Measurements from ENCODE around the gene CHI3L1. TPM values are rescaled to one million over a fixed set of nuclear protein-coding genes. Genes with fewer than 3 reads are reported as not detected.

CHI3L1 gene
- total RNA-seq, 4 donors from 2014 or later, result 7.3 to 625 (median 33.2) TPM

DNA sequence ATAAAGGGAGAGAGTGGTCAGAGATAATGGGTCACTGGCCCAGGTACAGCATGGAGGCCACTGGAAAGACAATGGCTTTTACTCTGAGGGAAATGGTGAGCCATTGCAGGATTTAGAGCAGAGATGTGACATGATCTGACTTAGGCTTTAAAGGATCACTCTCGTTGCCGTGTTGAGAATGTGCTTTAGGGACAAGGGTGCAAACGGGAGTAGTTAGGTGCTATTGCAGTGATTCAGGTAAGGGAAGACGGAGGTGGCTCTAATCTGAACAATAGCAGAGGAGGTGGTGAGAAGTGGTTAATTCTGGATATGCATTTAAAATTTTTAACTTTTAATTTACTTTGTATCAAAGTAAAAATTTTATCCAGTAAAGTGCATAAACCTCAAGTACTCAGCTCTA, 49.2 kb downstream of the CHI3L1 start:
- TF ChIP-seq CTCF (IDR thresholded peaks at IDR 0.05; ENCODE audit: low read depth), result no peak

- no peak for TF ChIP-seq CTCF (IDR thresholded peaks at IDR 0.05; ENCODE audit: low read depth)
Measured at GRCh38 chr1:203136409-203137042, 50.0 kb downstream of the CHI3L1 start.

DNA sequence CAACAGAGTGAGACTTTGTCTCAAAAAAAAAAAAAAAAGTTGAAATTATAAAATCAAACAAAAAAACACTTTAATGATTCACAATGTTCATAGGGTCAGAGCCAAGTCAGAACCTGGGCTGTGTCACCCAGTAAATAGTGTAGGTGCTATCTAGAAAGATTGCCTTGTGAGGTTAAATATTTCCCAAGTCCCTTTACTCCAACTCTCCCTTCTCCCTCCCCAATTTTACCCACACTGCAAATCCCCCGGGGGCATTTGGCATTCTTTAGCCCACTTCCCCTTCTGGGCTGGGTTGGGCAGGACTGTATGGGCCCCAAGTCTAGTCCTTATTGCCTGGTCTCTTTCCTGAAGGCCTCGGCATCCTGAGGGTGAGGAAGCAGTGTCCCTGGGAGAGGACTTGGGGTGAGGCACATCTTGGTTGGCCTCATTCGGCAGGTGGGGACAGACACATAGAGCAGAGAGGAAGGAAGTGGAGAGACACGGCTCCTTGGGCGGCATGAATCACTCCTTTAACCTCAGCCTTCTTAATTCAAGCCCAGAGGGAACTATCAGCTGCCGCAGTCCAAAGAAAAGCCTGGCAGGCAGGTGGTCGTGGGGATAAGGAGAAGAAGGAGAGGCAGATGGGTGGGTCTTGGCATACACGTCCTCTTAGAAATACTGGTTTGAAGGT, 50.7 kb downstream of the CHI3L1 start:
- no peak for TF ChIP-seq CTCF (IDR thresholded peaks at IDR 0.05; ENCODE audit: low read depth)

GRCh38 chr1:203133970-203134725, 52.4 kb downstream of the CHI3L1 start:
- no peak for TF ChIP-seq CTCF (IDR thresholded peaks at IDR 0.05; ENCODE audit: low read depth)

DNA sequence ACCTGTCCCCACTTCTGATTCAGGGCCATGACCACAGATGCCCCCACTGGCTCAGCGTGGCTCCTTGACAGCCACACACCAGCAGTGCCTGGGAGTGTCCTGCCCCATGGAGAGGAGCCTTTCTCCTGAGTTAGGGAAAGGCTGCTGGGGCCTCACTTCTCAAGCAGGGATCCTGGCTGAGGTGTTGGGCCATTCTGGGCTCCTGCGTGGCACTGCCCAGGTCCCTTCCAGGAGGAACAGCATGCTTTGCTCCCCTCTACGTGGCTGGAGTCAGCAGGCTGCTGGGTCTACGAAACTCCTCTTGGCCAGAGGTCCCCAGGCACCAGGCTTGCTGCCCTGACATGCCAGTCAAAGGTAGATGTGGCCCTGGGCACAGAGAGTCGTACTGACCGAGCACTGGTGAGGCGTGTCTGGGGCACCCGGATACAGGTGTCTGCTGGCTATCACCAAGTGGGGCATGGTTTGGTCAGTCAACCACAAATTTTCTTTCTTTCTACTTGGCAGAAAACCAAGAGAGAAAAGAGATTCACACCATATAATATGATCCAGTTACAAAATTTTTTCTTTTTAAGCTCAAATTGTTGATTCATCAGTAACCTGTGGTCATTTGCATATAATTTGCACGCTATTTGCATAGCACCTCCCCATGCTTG, 54.8 kb downstream of the CHI3L1 start:
- TF ChIP-seq CTCF (IDR thresholded peaks at IDR 0.05; ENCODE audit: low read depth), result no peak

- no peak for TF ChIP-seq CTCF (IDR thresholded peaks at IDR 0.05; ENCODE audit: low read depth)
Measured at GRCh38 chr1:203130358-203130985, 56.0 kb downstream of the CHI3L1 start.

All from subcutaneous adipose tissue (tissue), 4 donors.